Neural crest cell (in vitro differentiated cells): ENCODE measurements around the gene PKMYT1. TPM values are rescaled to one million over a fixed set of nuclear protein-coding genes. Genes with fewer than 3 reads are reported as not detected.

Source experiments
- DNase-seq: peaks from one replicate; pipeline ENCODE4 v3.0.0; 2021; ENCODE audit warnings: low read depth, mixed read lengths, low spot score
- H3K27ac Mint-ChIP-seq: one replicate; pipeline ENCODE4 v1.8.0; 2021; ENCODE audit warnings: mild to moderate bottlenecking, mixed read lengths; ENCODE audit not compliant: unreplicated experiment
- H3K27me3 Mint-ChIP-seq: 2 replicates; pipeline ENCODE4 v1.8.0; 2021; ENCODE audit warnings: low read depth, mild to moderate bottlenecking, mixed read lengths
- H3K36me3 Mint-ChIP-seq: 2 replicates; pipeline ENCODE4 v1.8.0; 2021; ENCODE audit warnings: low read depth, mild to moderate bottlenecking, mixed read lengths
- H3K4me1 Mint-ChIP-seq: 2 replicates; pipeline ENCODE4 v1.8.0; 2021; ENCODE audit warnings: mixed read lengths
- H3K4me3 Mint-ChIP-seq: one replicate; pipeline ENCODE4 v1.8.0; 2021; ENCODE audit warnings: mild to moderate bottlenecking, mixed read lengths
- H3K9me3 Mint-ChIP-seq: 2 replicates; pipeline ENCODE4 v1.8.0; 2021; ENCODE audit warnings: mixed read lengths
- total RNA-seq: library from RNA; stranded (reverse); gene quantifications from 2 replicates; pipeline ENCODE4 v1.2.1, GENCODE V29; 2021
- TF ChIP-seq, protein P1 (sequence below): fragments of 200-600 bp; sonication (generic); conservative IDR thresholded peaks from 2 replicates; pipeline ENCODE4 v1.5.0; 2021; ENCODE audit warnings: antibody characterized with exemption, mild to moderate bottlenecking

Gene PKMYT1
- total RNA-seq, 1 donor from 2014 or later = 82.2 TPM

DNA sequence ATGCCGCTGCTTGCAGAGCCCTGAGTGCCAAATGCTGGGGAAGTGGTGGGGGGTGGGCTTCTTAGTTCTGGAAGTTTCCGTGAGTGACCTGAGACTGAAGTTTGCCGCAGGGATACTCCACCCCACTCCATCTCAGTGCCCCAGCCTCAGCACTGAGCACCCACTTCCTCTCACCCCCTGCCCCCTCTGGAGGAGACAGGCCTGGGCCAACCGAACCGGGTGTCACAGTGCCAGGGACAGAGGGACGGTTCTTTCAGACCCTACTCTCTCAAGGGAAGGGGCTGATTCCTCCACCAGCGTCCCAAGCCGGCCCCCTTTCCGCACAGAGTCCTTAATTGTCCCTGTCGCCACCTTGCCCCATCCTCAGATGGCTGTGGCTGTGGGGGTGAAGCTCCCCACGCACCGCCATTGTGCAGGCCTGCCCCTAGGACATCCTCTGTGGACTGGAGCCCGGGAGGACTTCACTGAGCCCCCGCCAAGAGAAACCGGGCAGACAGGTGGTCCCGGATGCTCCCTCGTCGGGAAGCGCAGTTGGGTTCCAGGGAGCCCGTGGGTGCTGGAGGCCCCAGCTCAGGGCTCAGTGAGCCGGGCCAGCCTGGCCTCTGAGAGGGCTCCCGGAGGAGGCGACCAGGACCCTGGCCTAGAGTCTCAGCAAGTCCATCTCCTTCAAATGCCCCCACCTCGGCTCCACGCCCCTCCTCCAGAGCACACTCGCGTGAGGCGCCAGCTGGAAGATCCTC is 17.7 kb downstream of the PKMYT1 start:
- Mint-ChIP-seq H3K27ac (no peak overlapping the region), H3K4me1 (peaks cover 4% of the 10 kb centered on the region), H3K9me3 (no peaks in the 10 kb centered on the region), H3K4me3 (no peak overlapping the region), H3K27me3 (peaks cover 48% of the 10 kb centered on the region), H3K36me3 (no peaks in the 10 kb centered on the region)
- TF ChIP-seq, protein P1, sequence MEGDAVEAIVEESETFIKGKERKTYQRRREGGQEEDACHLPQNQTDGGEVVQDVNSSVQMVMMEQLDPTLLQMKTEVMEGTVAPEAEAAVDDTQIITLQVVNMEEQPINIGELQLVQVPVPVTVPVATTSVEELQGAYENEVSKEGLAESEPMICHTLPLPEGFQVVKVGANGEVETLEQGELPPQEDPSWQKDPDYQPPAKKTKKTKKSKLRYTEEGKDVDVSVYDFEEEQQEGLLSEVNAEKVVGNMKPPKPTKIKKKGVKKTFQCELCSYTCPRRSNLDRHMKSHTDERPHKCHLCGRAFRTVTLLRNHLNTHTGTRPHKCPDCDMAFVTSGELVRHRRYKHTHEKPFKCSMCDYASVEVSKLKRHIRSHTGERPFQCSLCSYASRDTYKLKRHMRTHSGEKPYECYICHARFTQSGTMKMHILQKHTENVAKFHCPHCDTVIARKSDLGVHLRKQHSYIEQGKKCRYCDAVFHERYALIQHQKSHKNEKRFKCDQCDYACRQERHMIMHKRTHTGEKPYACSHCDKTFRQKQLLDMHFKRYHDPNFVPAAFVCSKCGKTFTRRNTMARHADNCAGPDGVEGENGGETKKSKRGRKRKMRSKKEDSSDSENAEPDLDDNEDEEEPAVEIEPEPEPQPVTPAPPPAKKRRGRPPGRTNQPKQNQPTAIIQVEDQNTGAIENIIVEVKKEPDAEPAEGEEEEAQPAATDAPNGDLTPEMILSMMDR = no peak
- no peak for DNase-seq

DNA sequence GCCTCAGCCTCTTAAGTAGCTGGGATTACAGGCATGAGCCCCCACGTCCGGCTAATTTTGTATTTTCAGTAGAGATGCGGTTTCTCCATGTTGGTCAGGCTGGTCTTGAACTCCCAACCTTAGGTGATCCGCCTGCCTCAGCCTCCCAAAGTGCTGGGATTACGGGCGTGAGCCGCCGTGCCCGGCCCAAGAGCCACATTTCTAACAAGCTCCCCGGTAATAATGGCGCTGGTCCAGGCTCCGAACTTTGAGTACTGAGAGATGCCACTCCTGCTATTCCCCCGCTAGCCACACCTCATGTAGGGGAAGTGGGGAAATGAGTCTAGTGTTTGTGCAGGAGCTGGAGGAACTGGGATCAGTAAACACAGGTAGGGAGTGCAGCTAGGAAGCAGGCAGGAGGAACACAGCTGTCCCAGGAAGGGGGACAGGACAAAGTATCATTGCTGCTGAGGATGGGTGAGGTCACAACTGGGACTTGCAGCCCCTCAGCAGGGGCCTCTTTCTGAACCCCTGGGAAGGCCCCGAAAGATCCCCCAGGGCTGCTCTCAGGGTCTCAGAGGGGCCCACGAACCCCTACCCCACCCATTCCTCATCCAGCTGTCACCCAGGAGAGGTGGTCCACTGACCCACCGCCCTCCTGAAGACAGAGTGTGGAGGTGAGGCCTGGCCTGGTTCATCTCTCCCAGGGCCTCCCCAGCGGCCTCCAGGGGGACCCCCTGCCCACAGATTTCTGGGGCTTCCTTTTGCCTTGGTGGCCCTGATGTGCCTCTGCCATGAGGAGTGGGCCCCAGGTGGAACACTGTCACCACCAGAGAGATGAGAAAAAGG is 19.8 kb downstream of the PKMYT1 start:
- Mint-ChIP-seq H3K9me3 (no peaks in the 10 kb centered on the region), H3K27ac (no peak overlapping the region), H3K36me3 (no peaks in the 10 kb centered on the region), H3K27me3 (peaks cover 47% of the 10 kb centered on the region), H3K4me1 (peaks cover 4% of the 10 kb centered on the region), H3K4me3 (peak overlapping the region; percentile 54)
- no peak for DNase-seq
- TF ChIP-seq, protein P1 = no peak

DNA sequence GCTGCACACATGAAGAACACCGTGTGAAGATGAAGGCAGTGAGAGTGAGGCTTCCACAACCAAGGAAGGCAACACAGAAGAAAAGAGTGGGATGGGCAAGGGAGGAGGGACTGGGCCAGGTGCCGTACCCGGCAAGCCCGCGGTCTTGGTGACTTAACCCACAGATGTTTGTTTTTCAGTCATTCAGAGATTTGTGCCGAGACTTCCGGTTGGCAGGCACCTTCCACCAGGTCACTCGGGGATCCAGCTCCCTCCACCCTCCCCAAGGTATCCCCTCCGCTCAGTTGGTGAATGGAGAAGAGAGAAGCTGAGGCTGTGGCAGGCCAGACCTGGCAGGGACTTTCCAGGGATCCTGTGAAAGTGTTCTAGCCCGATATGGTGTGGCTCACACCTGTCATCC is 21.0 kb downstream of the PKMYT1 start:
- H3K36me3 Mint-ChIP-seq = no peaks in the 10 kb centered on the region

GRCh38 chr16:2956579-2956956 is 23.7 kb downstream of the PKMYT1 start:
- no peaks in the 10 kb centered on the region for H3K36me3 Mint-ChIP-seq
- no peak overlapping the region for H3K27ac Mint-ChIP-seq
- no peaks in the 10 kb centered on the region for H3K4me1 Mint-ChIP-seq
- H3K4me3 Mint-ChIP-seq = no peak overlapping the region
- DNase-seq = no peak
- H3K9me3 Mint-ChIP-seq = no peaks in the 10 kb centered on the region
- TF ChIP-seq, protein P1 = no peak
- peaks cover 22% of the 10 kb centered on the region for H3K27me3 Mint-ChIP-seq

More for the DNA sequence above, 21.0 kb downstream of the PKMYT1 start:
- Mint-ChIP-seq H3K27ac (no peak overlapping the region), H3K9me3 (no peaks in the 10 kb centered on the region), H3K4me3 (no peak overlapping the region), H3K4me1 (peaks cover 3% of the 10 kb centered on the region), H3K27me3 (peaks cover 43% of the 10 kb centered on the region)
- TF ChIP-seq, protein P1 = no peak
- DNase-seq = no peak

GRCh38 chr16:2955779-2956578 is 24.3 kb downstream of the PKMYT1 start:
- no peak overlapping the region for H3K4me3 Mint-ChIP-seq
- no peaks in the 10 kb centered on the region for H3K36me3 Mint-ChIP-seq
- peaks cover 20% of the 10 kb centered on the region for H3K27me3 Mint-ChIP-seq
- no peaks in the 10 kb centered on the region for H3K4me1 Mint-ChIP-seq
- TF ChIP-seq, protein P1 = no peak
- H3K9me3 Mint-ChIP-seq = no peaks in the 10 kb centered on the region
- no peak for DNase-seq
- H3K27ac Mint-ChIP-seq = no peak overlapping the region
